GM12878 (cell line): ENCODE measurements around the gene KIF26A. TPM values are rescaled to one million over a fixed set of nuclear protein-coding genes. Genes with fewer than 3 reads are reported as not detected.

Experiments used
- ATAC-seq: fragments of 200-7000 bp; cut with Tn5 transposase; 3 replicates; pipeline ENCODE4 v1.9.1; 2020; ENCODE audit warnings: mild to moderate bottlenecking, moderate library complexity
- BruUV-seq: library from RNA; stranded (reverse); fragments of 400-500 nt; replicated peaks from 2 replicates; lab custom pipeline; 2021; lab: Mats Ljungman, UMichigan
- CTCF ChIA-PET: fragments of 300-600 bp; sonication (Branson Sonifier 250); formaldehyde crosslinking; extraction: SDS; loops from one replicate; lab custom pipeline; 2021; ENCODE audit warnings: inconsistent platforms; lab: Yijun Ruan, JAX
- POLR2A ChIA-PET: fragments of 350-600 bp; formaldehyde crosslinking; extraction: SDS; loops from one replicate; lab custom pipeline; 2021; ENCODE audit warnings: inconsistent platforms; lab: Charles Lee
- RAD21 ChIA-PET: fragments of 300-600 bp; sonication (Branson Sonifier 250); formaldehyde crosslinking; loops from one replicate; lab custom pipeline; 2023; ENCODE audit warnings: antibody characterized with exemption; ENCODE audit not compliant: unreplicated experiment; lab: Charles Lee
- SMC1A ChIA-PET: fragments of 300-600 bp; sonication (Branson Sonifier 250); formaldehyde crosslinking; loops from one replicate; lab custom pipeline; 2023; ENCODE audit not compliant: unreplicated experiment, uncharacterized antibody; lab: Charles Lee
- DNase-seq: peaks from one replicate; pipeline ENCODE4 v3.0.0-alpha.2; 2011; ENCODE audit warnings: low read depth, low spot score
- FAIRE-seq: peaks from 3 replicates; lab custom pipeline; 2011; peaks lifted over from hg19 to GRCh38; lab: Jason Lieb, UNC
- H2AFZ ChIP-seq: 2 replicates; pipeline ENCODE4 v1.6.0; 2011; ENCODE audit warnings: low read depth, low read length, control low read depth; ENCODE audit not compliant: control insufficient read depth
- H3K27ac ChIP-seq: 2 replicates; pipeline ENCODE4 v1.5.1; 2011; ENCODE audit warnings: control low read depth; ENCODE audit not compliant: control insufficient read depth, insufficient read depth
- H3K27me3 ChIP-seq, 2 experiments: replicated peaks in 1 of 2; 2 replicates each; pipeline versions ENCODE4 v1.6.0 to v1.6.1; 2011; ENCODE audit warnings: low read length in 1 of 2; ENCODE audit not compliant: control insufficient read depth in 2 of 2, insufficient read depth in 2 of 2
- H3K36me3 ChIP-seq, 2 experiments: 2 replicates each; pipeline ENCODE4 v1.5.1; 2011; ENCODE audit warnings: low read length in 1 of 2; ENCODE audit not compliant: control insufficient read depth in 2 of 2, insufficient read depth in 2 of 2
- H3K4me1 ChIP-seq: 2 replicates; pipeline ENCODE4 v1.6.1; 2011; ENCODE audit warnings: mild to moderate bottlenecking, low read length, moderate library complexity, mixed read lengths; ENCODE audit not compliant: control insufficient read depth, insufficient read depth
- H3K4me2 ChIP-seq: 2 replicates; pipeline ENCODE4 v1.6.0; 2011; ENCODE audit warnings: control low read depth; ENCODE audit not compliant: control insufficient read depth, insufficient read depth
- H3K4me3 ChIP-seq: fragments of 200-600 bp; sonication (generic); 2 replicates; pipeline ENCODE4 v1.5.1; 2016
- H3K79me2 ChIP-seq: 2 replicates; pipeline ENCODE4 v1.6.0; 2011; ENCODE audit warnings: low read length; ENCODE audit not compliant: control insufficient read depth, insufficient read depth
- H3K9ac ChIP-seq: 2 replicates; pipeline ENCODE4 v1.8.0; 2011; ENCODE audit warnings: low read length, control low read depth, mixed read lengths; ENCODE audit not compliant: control insufficient read depth, insufficient read depth
- H3K9me3 ChIP-seq: replicated peaks from 3 replicates; pipeline ENCODE4 v1.5.1; 2011; ENCODE audit warnings: mild to moderate bottlenecking, low read length; ENCODE audit not compliant: control insufficient read depth, insufficient read depth
- H4K20me1 ChIP-seq: 2 replicates; pipeline ENCODE4 v1.6.0; 2011; ENCODE audit not compliant: control insufficient read depth, insufficient read depth
- DPF2 ChIP-seq: fragments of 450-650 bp; IDR thresholded peaks from 2 replicates; pipeline ENCODE4 v1.6.1; 2017; ENCODE audit warnings: mild to moderate bottlenecking
- E2F8 ChIP-seq: fragments of 450-650 bp; IDR thresholded peaks from 2 replicates; pipeline ENCODE4 v1.6.1; 2018; ENCODE audit warnings: mild to moderate bottlenecking, low read depth, moderate library complexity; ENCODE audit not compliant: partially characterized antibody
- EZH2 ChIP-seq: IDR thresholded peaks from 2 replicates; pipeline ENCODE4 v1.6.1; 2012; ENCODE audit warnings: low read depth, mild to moderate bottlenecking, control low read depth, inconsistent platforms, low read length, borderline replicate concordance; ENCODE audit not compliant: control insufficient read depth
- ZNF274 ChIP-seq: IDR thresholded peaks from one replicate; pipeline ENCODE4 v1.8.0; 2011; ENCODE audit not compliant: insufficient read length, insufficient read depth
- WGBS: methylation state at CpG from one replicate; pipeline ENCODE4 v1.1.6; 2016; ENCODE audit warnings: low lambda C conversion rate; ENCODE audit not compliant: insufficient replicate concordance, insufficient coverage; ENCODE audit errors: missing lambda C conversion rate; 5-methylcytosine and 5-hydroxymethylcytosine counted together
- in situ Hi-C: fragments of 300-500 bp; cut with MboI; formaldehyde crosslinking; loops from 9 replicates; pipeline ENCODE4 v1.14.3; 2018; ENCODE audit warnings: mixed read lengths
- intact Hi-C: fragments of 100-400 bp; cut with micrococcal nuclease; formaldehyde crosslinking; loops from one replicate; pipeline ENCODE4 v1.14.2; 2022; ENCODE audit not compliant: unreplicated experiment
- polyA plus RNA-seq, 11 experiments: library from polyadenylated mRNA; depleted of rRNA in 4 of 11; unstranded in 6 of 11; stranded (reverse) in 5 of 11; fragments of >200 nt; fragmentation: Nextera tagmentation in 4 of 11; fragmentation: Illumina TruSeq in 1 of 11; extraction: Ambion mirVana in 4 of 11; extraction: Trizol in 1 of 11; gene quantifications; 1 replicate in 1 of 11; 2 replicates in 10 of 11; pipeline versions ENCODE4 v1.2.1 to v1.2.3, GENCODE V29; 2011 to 2016; ENCODE audit warnings: inconsistent platforms in 2 of 11, missing spikeins in 2 of 11, low read depth in 1 of 11
- total RNA-seq, 4 experiments: library from RNA; depleted of rRNA in 3 of 4; stranded (reverse); fragments of >200 nt in 3 of 4; fragmentation: Illumina TruSeq in 1 of 4; extraction: Trizol in 1 of 4; gene quantifications; 2 replicates each; pipeline versions ENCODE4 v1.2.1 to v1.2.3, GENCODE V29; 2013 to 2021

Gene KIF26A
- total and polyA plus RNA-seq, 10 of the 15 experiments (the other 5 are each of a cell fraction or from before 2014, with no cell fraction given), result 0.05 TPM; not detected in 9

GRCh38 chr14:104209985-104210816 is 71.8 kb downstream of the KIF26A start (continued):
- TF ChIP-seq EZH2 (no peak), DPF2 (no peak), ZNF274 (no peak)

- in situ Hi-C loops (no loop called here), intact Hi-C loops (no loop called here)
- no peak for ATAC-seq
- Histone ChIP-seq H2AFZ (no peak overlapping the region), H3K4me3 (no peak overlapping the region), H3K9me3 (no peaks in the 10 kb centered on the region), H3K27me3 (no peaks in the 10 kb centered on the region), H3K79me2 (no peaks in the 10 kb centered on the region), H3K4me2 (no peak overlapping the region), H3K9ac (no peak overlapping the region), H3K36me3 (no peaks in the 10 kb centered on the region), H3K27ac (no peak overlapping the region)
- ChIA-PET RAD21 (no interaction called here), POLR2A (no interaction called here), SMC1A (no interaction called here), CTCF (no interaction called here)
- FAIRE-seq, result no peak
- no TSS peak for BruUV-seq
- 27% methylated on average over 11 of the region's 11 CpGs for WGBS
- TF ChIP-seq E2F8, result no peak
- TF ChIP-seq, all 136 proteins: peak for 0
- Histone ChIP-seq H4K20me1 (no peaks in the 10 kb centered on the region), H3K4me1 (no peaks in the 10 kb centered on the region)
- no peak for DNase-seq
These were observed 72.4 kb downstream of the KIF26A start for GRCh38 chr14:104210817-104211195.
